K562 (cell line): ENCODE data around the gene NEK3.

ENCODE experiments used
- KAT7 ChIP-seq: sonication (generic); formaldehyde crosslinking; IDR thresholded peaks from 2 replicates; pipeline ENCODE4 v1.8.0; 2022; ENCODE audit warnings: missing genetic modification reagents, mild to moderate bottlenecking, borderline replicate concordance
- PPARD ChIP-seq: fragments of 250-450 bp; sonication (Bioruptor Pico); IDR thresholded peaks from 2 replicates; pipeline ENCODE4 v1.8.0; 2022; ENCODE audit warnings: inconsistent platforms, mild to moderate bottlenecking, moderate library complexity
- RBM15 ChIP-seq: fragments of 200-400 bp; formaldehyde crosslinking; IDR thresholded peaks from 2 replicates; pipeline ENCODE4 v1.6.1; 2018; ENCODE audit warnings: mild to moderate bottlenecking, low read length, moderate library complexity; ENCODE audit not compliant: insufficient read depth
- SMC3 ChIP-seq: conservative IDR thresholded peaks from 2 replicates; pipeline ENCODE4 v1.6.1; 2011; ENCODE audit warnings: low read depth, low read length, improper control_type of control experiment; ENCODE audit not compliant: insufficient read depth
- USF2 ChIP-seq: sonication (generic); formaldehyde crosslinking; IDR thresholded peaks from 2 replicates; pipeline ENCODE4 v1.5.0; 2020; ENCODE audit warnings: missing genetic modification reagents
- ZBTB1 ChIP-seq: sonication (generic); formaldehyde crosslinking; IDR thresholded peaks from 2 replicates; pipeline ENCODE4 v1.8.1; 2023; ENCODE audit warnings: missing genetic modification reagents, low read depth, mild to moderate bottlenecking, borderline replicate concordance
- TF ChIP-seq, protein P1 (sequence below), 2 experiments: fragments of 450-650 bp; formaldehyde crosslinking in 1 of 2; IDR thresholded peaks; 2 replicates each; pipeline versions ENCODE4 v1.4.0 to v1.6.1; 2014 to 2020; ENCODE audit warnings: mild to moderate bottlenecking in 2 of 2, borderline replicate concordance in 1 of 2, low read depth in 1 of 2
- TF ChIP-seq, protein P2 (sequence below), 3 experiments: IDR thresholded peaks in 2 of 3; conservative IDR thresholded peaks in 1 of 3; 2 replicates each; pipeline ENCODE4 v1.5.1; 2011 to 2012; ENCODE audit warnings: low read length in 3 of 3, mild to moderate bottlenecking in 3 of 3, control low read depth in 2 of 3, improper control_type of control experiment in 1 of 3, inconsistent platforms in 1 of 3, low read depth in 1 of 3, mixed read lengths in 1 of 3, moderate library complexity in 1 of 3; ENCODE audit not compliant: insufficient read depth in 2 of 3

GRCh38 chr13:52105841-52106240, 53.6 kb downstream of the NEK3 start:
- TF ChIP-seq PPARD (CRISPR knock-in tag) (no peak), RBM15 (no peak), USF2 (CRISPR knock-in tag) (no peak), SMC3 (no peak), KAT7 (CRISPR knock-in tag) (no peak), ZBTB1 (no peak)
- TF ChIP-seq, protein P1, sequence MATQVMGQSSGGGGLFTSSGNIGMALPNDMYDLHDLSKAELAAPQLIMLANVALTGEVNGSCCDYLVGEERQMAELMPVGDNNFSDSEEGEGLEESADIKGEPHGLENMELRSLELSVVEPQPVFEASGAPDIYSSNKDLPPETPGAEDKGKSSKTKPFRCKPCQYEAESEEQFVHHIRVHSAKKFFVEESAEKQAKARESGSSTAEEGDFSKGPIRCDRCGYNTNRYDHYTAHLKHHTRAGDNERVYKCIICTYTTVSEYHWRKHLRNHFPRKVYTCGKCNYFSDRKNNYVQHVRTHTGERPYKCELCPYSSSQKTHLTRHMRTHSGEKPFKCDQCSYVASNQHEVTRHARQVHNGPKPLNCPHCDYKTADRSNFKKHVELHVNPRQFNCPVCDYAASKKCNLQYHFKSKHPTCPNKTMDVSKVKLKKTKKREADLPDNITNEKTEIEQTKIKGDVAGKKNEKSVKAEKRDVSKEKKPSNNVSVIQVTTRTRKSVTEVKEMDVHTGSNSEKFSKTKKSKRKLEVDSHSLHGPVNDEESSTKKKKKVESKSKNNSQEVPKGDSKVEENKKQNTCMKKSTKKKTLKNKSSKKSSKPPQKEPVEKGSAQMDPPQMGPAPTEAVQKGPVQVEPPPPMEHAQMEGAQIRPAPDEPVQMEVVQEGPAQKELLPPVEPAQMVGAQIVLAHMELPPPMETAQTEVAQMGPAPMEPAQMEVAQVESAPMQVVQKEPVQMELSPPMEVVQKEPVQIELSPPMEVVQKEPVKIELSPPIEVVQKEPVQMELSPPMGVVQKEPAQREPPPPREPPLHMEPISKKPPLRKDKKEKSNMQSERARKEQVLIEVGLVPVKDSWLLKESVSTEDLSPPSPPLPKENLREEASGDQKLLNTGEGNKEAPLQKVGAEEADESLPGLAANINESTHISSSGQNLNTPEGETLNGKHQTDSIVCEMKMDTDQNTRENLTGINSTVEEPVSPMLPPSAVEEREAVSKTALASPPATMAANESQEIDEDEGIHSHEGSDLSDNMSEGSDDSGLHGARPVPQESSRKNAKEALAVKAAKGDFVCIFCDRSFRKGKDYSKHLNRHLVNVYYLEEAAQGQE (IDR thresholded peaks at IDR 0.05; ENCODE audit: borderline replicate concordance), result no peak
- TF ChIP-seq, protein P1 (CRISPR knock-in tag; IDR thresholded peaks at IDR 0.05; ENCODE audit: low read depth), result no peak
- TF ChIP-seq, protein P2, sequence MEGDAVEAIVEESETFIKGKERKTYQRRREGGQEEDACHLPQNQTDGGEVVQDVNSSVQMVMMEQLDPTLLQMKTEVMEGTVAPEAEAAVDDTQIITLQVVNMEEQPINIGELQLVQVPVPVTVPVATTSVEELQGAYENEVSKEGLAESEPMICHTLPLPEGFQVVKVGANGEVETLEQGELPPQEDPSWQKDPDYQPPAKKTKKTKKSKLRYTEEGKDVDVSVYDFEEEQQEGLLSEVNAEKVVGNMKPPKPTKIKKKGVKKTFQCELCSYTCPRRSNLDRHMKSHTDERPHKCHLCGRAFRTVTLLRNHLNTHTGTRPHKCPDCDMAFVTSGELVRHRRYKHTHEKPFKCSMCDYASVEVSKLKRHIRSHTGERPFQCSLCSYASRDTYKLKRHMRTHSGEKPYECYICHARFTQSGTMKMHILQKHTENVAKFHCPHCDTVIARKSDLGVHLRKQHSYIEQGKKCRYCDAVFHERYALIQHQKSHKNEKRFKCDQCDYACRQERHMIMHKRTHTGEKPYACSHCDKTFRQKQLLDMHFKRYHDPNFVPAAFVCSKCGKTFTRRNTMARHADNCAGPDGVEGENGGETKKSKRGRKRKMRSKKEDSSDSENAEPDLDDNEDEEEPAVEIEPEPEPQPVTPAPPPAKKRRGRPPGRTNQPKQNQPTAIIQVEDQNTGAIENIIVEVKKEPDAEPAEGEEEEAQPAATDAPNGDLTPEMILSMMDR (IDR thresholded peaks at IDR 0.05 in 2 of 3, conservative IDR thresholded peaks at IDR 0.05 in 1 of 3; ENCODE audit: insufficient read depth in 2 of 3, low read depth in 1 of 3, low read length in 3 of 3), result no peak
